T-helper 22 cell (primary cell): ENCODE results near the gene SEBOX.

ENCODE experiments used
- DNase-seq: peaks from one replicate; pipeline ENCODE4 v3.0.0-alpha.2; 2020; ENCODE audit warnings: low read depth

Gene SEBOX

GRCh38 chr17:28392491-28392890, 27.5 kb upstream of the SEBOX start:
- DNase-seq, result no peak

- no peak for DNase-seq
These were observed 26.4 kb upstream of the SEBOX start for GRCh38 chr17:28391401-28391800.

GRCh38 chr17:28390984-28391383, 26.0 kb upstream of the SEBOX start:
- no peak for DNase-seq

GRCh38 chr17:28390563-28390962, 25.6 kb upstream of the SEBOX start:
- DNase-seq, result no peak

- DNase-seq, result no peak
These were observed 25.1 kb upstream of the SEBOX start for GRCh38 chr17:28390141-28390540.

DNA sequence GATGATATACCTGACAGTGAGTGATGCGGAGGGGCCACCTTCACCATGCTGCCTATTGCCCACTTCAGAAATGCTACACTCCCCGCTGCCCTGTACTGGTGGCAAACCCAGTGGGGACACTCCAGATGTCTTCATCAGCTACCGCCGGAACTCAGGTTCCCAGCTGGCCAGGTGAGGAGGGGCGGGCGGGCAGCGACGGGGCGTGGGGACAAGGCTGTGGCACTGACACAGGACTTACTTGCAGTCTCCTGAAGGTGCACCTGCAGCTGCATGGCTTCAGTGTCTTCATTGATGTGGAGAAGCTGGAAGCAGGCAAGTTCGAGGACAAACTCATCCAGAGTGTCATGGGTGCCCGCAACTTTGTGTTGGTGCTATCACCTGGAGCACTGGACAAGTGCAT, 23.1 kb upstream of the SEBOX start:
- no peak for DNase-seq

DNA sequence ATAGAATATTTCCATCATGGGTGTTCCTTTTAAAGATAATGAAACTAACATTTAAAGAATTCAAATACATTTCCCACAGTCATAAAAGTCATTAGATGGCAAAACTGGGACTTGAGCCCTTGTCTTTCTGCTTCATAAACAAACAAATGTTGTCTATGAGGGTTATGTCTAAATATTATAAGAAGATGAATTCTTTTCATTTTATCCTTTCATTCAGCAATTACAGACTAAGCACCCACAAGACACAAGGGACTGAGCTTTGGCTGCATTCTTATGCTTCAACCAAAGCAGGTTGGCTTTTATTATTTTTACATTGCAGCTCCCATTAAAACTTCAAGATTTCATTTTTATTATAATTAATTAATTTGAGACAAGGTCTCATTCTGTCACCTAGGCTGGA, 21.4 kb upstream of the SEBOX start:
- DNase-seq, result no peak

- no peak for DNase-seq
These were observed 20.4 kb upstream of the SEBOX start for GRCh38 chr17:28385406-28385805.

DNA sequence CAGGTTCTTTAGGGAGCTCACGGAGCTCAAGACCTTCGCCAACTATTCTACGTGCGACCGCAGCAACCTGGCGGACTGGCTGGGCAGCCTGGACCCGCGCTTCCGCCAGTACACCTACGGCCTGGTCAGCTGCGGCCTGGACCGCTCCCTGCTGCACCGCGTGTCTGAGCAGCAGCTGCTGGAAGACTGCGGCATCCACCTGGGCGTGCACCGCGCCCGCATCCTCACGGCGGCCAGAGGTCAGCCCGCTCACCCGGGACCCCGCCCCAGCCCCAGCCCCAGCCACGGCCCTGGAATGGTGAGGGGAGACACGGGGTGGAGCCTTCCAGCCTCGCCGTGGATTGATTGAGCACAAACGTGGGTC, 20.0 kb upstream of the SEBOX start:
- no peak for DNase-seq

- DNase-seq, result peak; percentile 44
These were observed 19.5 kb upstream of the SEBOX start for GRCh38 chr17:28384281-28385036.

DNA sequence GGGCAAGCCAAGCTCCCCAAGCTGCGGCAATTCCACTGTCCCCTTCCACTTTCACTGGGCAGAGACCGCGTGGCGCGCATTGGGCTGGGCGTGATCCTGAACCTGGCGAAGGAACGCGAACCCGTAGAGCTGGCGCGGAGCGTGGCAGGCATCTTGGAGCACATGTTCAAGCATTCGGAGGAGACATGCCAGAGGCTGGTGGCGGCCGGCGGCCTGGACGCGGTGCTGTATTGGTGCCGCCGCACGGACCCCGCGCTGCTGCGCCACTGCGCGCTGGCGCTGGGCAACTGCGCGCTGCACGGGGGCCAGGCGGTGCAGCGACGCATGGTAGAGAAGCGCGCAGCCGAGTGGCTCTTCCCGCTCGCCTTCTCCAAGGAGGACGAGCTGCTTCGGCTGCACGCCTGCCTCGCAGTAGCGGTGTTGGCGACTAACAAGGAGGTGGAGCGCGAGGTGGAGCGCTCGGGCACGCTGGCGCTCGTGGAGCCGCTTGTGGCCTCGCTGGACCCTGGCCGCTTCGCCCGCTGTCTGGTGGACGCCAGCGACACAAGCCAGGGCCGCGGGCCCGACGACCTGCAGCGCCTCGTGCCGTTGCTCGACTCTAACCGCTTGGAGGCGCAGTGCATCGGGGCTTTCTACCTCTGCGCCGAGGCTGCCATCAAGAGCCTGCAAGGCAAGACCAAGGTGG, 16.3 kb upstream of the SEBOX start:
- no peak for DNase-seq

DNA sequence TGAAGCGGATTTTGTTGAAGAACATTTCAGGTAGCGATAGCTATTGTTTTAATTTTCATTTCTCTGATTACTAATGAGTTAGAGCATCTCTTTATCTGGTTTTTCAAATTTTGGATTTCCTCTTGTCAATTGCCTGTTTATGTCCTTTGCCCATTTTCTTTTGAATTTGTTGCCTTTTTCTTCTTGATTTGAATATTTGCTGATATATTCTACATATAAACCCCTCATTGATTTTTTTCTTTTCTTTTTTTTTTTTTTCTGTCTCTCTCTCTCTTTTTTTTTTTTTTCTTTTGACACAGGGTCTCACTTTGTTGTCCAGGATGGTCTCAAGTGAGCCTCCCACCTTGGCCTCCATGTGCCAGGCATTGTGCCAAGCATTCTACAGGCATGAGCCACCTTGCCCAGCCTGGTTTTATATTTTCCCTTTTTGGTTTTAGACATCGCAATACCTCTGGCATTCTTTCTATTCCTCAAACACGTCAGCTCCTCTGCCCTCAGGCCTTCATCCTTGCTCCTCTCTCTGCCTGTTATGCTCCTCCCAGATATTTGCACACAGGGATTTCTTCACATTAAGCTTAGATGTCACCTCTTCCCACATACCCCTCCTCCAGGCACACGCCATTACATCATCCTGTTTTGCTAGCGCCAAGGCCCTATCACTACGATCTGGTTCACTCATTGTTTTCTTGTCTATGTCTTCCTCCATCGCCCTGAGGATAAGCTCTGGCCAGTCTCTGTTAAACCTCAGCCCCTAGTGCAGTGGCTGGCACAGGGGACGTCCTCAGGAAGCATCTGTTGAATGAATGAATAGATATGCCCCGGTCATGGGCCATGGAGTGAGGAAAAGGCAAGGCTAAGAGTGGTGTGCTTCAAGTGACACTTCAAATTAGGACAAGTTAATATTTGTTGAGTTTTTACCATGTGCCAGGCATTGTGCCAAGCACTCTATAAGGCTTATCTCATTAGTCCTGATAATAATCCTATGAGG, 15.1 kb upstream of the SEBOX start:
- no peak for DNase-seq

GRCh38 chr17:28372945-28373274, 7.9 kb upstream of the SEBOX start:
- no peak for DNase-seq

DNA sequence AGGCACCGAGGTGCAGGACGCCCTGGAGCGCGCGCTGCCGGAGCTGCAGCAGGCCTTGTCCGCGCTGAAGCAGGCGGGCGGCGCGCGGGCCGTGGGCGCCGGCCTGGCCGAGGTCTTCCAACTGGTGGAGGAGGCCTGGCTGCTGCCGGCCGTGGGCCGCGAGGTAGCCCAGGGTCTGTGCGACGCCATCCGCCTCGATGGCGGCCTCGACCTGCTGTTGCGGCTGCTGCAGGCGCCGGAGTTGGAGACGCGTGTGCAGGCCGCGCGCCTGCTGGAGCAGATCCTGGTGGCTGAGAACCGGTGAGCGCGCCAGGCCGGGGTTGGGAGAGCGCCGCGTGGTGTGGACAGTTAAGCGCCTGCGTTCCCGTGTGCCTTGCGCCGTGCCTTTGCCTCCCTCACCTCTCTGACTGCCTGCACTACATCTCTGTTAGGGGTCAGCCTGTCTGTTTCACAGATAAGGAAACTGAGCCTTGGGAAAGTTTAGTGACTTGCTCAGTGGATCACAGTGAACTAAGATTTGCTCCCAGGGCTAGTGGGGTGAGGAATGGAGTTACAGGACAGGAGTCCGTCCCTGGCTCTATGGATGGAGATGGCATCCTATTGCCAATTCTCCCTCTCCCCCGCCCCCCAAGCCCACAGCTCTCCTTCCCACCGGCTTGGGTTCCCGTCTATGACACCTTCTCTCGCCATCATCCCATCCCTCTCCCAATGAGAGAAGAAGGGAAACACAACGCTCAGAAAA, 7.4 kb upstream of the SEBOX start:
- no peak for DNase-seq

DNA sequence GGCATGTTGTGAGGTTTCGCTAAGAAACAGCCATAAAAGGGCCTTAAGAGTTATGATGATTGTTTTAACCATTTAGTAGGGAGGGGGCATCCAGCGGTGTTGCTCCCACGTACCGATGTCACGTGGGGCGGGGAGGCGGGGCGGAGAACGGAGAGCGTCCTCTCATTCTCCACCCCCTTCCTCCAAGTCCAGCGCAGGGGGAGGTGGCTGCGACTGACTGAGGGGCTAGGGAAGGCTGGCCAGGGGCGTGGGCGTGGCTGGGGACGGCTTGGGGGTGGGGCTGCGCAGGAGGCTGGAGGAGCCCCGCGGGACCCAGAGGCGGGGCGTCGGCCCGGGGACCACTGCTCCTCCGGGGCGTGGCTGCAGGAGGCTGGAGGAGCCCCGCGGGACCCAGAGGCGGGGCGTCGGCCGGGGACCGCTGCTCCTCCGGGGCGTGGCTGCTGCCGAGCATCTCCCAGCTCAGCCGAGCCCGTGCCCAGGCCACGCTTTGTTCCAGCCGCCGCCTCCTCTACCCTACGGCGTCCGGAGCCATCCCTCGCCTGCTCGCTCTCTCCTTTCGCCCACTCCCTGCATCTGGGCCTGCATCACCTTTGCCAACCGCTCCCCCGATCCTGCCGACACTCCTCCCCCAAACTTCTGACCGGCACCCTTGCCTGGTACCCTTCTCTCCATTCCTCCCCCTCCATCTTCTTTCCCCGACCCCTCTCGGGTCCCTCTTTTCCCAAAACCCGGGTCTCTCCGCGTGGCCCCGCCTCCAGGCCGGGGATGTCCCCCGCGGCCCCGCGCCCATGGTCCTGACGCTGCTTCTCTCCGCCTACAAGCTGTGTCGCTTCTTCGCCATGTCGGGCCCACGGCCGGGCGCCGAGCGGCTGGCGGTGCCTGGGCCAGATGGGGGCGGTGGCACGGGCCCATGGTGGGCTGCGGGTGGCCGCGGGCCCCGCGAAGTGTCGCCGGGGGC, 6.5 kb upstream of the SEBOX start, which contains the start of gene SARM1:
Gene SARM1 (plus strand): TSS at position 450 of the 958 bp plus-strand sequence. CDS start 339 bp downstream, at position 789.
- peak; percentile 80 for DNase-seq

GRCh38 chr17:28370744-28371103, 5.7 kb upstream of the SEBOX start:
- no peak for DNase-seq

DNA sequence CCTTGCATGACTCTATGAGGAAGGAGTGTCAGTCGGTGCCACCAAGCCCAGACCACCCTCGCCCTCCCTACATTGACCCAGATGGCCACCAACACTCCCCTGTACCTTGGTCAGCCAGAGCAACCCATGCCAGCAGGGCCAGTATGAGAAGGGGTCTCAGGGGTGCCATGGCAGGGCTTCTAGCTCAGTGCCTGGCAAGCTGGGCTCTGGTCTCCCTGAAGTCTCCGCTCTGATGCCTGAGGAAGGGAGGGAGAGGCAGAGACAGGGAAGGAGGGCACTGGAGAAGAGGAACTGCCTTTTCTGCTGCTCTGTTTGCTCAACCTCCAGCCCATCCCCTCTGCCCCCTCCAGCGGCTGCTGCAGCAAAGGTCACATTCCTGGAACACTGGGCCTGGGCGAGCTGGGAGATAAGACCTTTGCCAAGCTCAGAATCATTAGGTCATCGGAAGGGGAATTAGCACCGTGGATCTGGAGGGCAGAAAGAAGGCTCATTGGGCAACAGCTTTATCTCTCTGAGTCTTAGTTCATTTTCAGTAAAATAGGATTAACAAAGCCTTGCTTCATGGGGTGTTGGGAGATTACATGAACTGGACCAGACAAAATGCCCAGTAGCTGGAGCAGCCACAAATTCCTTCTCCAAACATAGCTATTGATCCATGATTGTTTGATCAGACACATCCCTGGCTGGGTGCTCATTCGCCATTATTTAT, 5.2 kb upstream of the SEBOX start, which contains the start of gene VTN:
Gene VTN (minus strand): TSS at position 273 of the 709 bp plus-strand sequence. CDS start 104 bp downstream, at position 169.
- no peak for DNase-seq

DNA sequence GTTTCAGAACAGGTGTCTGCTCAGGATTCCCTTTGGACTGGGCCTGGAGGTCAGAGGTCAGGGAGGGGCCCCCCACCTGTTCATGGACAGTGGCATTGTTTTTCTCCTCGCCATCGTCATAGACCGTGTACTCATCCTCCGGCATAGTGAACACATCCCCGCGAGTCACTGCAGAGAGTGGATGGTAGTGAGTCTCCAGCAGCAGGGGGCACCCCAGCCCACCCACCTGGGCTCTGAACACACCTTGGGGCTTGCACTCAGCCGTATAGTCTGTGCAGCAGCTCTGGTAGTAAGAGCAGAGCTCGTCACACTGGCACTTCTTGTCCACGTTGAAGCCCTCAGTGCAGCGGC, 4.7 kb upstream of the SEBOX start:
- DNase-seq, result no peak

DNA sequence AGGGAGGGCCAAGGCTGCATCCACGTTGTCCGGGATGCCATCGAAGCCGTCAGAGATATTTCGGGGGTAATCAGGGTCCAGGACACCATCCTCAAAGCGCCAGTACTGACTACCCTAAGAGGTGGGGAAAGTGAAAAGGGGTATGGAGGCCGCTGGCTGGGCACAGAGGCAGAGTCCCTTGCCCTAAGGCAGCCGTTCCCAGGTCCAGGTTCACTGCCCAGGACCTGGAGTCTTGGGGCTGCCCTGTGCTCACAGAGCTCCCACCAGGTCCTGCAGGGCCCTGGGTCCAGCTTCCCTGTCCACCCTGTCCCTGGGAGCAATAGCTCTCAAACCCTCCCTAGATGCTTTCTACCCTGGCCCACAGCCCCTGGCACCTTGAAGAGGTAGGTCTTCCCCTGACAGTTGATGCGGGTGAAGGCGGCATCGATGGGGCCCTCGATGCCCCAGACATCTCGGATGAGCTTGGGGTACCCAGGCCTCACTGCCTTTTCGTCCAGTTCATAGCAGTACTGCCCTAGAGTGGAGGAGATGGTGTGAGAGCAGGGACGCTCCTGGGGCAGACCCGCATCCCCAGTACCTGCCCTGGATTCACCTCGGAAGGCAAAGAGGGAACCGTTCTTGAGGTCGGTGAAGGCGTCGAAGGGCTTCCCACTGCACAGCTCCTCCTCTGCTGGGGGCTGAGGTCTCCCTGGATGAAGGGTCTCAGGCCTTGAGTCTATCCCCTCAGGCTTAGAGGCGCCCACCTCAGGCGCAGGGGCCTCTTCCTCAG, 4.1 kb upstream of the SEBOX start:
- DNase-seq, result no peak
